IPS-20b (cell line): ENCODE data around the gene ADAMTS3.

Source experiments
- H3K27ac ChIP-seq: one replicate; pipeline ENCODE4 v1.5.1; 2013; ENCODE audit warnings: low read length
- H3K27me3 ChIP-seq: 2 replicates; pipeline ENCODE4 v1.6.1; 2013; ENCODE audit warnings: mild to moderate bottlenecking, low read length, inconsistent platforms; ENCODE audit not compliant: insufficient read depth
- H3K36me3 ChIP-seq: 2 replicates; pipeline ENCODE4 v1.6.1; 2013; ENCODE audit warnings: low read depth, mild to moderate bottlenecking, inconsistent platforms, low read length, moderate library complexity; ENCODE audit not compliant: insufficient read depth
- H3K4me1 ChIP-seq: 2 replicates; pipeline ENCODE4 v1.6.1; 2013; ENCODE audit warnings: mild to moderate bottlenecking, control low read depth, inconsistent platforms, low read length, moderate library complexity; ENCODE audit not compliant: insufficient read depth
- H3K4me3 ChIP-seq: 2 replicates; pipeline ENCODE4 v1.5.1; 2013; ENCODE audit warnings: mild to moderate bottlenecking, low read length, inconsistent platforms
- H3K9ac ChIP-seq: 2 replicates; pipeline ENCODE4 v1.6.1; 2013; ENCODE audit warnings: low read depth, mild to moderate bottlenecking, inconsistent platforms, low read length, moderate library complexity
- H3K9me3 ChIP-seq: 2 replicates; pipeline ENCODE4 v1.6.1; 2013; ENCODE audit warnings: mild to moderate bottlenecking, low read depth, low read length, inconsistent platforms; ENCODE audit not compliant: insufficient read depth

ADAMTS3 gene

DNA sequence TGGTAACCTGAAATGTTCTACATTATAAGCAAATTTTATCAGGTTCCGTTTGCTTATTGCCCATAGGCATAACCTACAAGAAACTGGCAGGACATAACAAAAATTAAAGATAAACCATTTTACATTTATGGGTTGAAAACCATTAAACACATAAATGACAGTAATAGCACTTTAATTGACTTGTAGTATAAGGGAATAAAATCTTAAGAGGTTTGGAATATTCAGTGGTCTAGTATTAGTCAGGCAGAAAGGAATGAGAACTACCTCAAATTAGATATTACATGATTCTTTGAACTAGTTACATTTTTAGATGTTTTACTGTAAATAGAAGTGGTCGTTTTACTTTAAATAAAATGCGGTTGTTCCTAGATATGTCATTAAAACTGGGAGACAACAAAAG lies 111.9 kb downstream of the ADAMTS3 start:
- H3K27ac ChIP-seq, result no peak overlapping the region
- no peaks in the 10 kb centered on the region for H3K27me3 ChIP-seq
- no peak overlapping the region for H3K9ac ChIP-seq
- H3K4me3 ChIP-seq, result no peak overlapping the region
- no peaks in the 10 kb centered on the region for H3K9me3 ChIP-seq
- no peaks in the 10 kb centered on the region for H3K36me3 ChIP-seq
- H3K4me1 ChIP-seq, result no peaks in the 10 kb centered on the region

DNA sequence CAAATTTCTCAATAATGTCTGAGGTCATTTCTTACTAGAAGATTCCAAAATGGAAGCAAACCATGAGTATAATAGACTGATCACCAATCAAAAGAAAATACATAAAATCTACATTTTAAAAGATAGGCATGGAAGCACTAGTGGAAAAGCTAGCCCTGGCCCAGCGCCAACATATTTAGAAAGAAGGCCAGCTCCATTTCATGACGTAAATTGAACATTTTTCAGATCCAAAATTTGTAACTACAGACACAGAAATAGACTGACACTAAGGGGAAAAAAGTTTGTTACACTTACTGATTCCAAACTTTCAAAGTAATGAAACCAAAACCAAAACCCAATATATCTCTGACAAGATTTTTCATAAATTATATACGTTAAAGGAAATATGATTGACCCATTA lies 117.7 kb downstream of the ADAMTS3 start:
- no peaks in the 10 kb centered on the region for H3K9me3 ChIP-seq
- H3K9ac ChIP-seq, result no peak overlapping the region
- H3K36me3 ChIP-seq, result no peaks in the 10 kb centered on the region
- H3K4me1 ChIP-seq, result no peaks in the 10 kb centered on the region
- no peak overlapping the region for H3K4me3 ChIP-seq
- H3K27me3 ChIP-seq, result no peaks in the 10 kb centered on the region
- no peak overlapping the region for H3K27ac ChIP-seq

DNA sequence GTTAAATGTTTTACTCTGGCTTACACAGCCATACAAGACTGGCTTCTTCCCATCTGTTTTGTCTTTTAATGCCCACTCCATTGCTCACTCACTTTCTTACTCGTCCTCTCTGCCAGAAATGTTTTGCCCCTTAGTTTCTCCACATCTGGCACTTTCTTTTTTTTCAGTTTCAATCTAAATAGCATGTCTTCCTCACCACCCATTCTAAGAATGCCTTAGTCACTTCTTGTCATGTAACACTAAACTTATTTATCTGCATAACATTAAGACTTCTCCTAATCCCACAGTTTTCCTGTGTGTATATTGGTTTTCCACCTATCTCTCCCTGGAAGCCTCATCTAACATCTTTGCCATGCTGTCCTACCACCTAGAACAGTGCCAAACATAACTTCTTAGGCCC lies 119.3 kb downstream of the ADAMTS3 start:
- H3K4me1 ChIP-seq, result no peaks in the 10 kb centered on the region
- H3K27me3 ChIP-seq, result no peaks in the 10 kb centered on the region
- H3K27ac ChIP-seq, result no peak overlapping the region
- no peaks in the 10 kb centered on the region for H3K9me3 ChIP-seq
- no peak overlapping the region for H3K9ac ChIP-seq
- H3K4me3 ChIP-seq, result no peak overlapping the region
- no peaks in the 10 kb centered on the region for H3K36me3 ChIP-seq

DNA sequence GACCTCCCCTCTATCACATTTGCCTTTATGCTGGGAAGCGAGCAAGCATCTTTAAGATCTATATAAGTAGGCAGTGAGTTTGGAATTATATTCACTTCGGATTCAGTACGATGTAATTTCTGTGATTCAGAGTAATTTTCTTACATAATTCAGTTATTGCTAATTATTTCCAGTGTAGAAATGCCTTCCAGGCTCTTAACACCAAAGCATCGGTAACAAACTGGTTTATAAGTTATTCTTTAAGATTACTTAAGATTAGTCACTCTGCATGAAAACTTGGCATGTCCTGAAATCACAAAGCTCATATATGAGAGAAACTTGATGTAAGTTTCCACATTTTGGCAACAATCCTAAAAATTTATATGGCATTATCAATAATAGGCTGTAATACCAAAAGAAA lies 120.8 kb downstream of the ADAMTS3 start:
- Histone ChIP-seq H3K4me1 (no peaks in the 10 kb centered on the region), H3K4me3 (no peak overlapping the region), H3K27me3 (no peaks in the 10 kb centered on the region), H3K9me3 (no peaks in the 10 kb centered on the region), H3K27ac (no peak overlapping the region), H3K36me3 (no peaks in the 10 kb centered on the region), H3K9ac (no peak overlapping the region)

DNA sequence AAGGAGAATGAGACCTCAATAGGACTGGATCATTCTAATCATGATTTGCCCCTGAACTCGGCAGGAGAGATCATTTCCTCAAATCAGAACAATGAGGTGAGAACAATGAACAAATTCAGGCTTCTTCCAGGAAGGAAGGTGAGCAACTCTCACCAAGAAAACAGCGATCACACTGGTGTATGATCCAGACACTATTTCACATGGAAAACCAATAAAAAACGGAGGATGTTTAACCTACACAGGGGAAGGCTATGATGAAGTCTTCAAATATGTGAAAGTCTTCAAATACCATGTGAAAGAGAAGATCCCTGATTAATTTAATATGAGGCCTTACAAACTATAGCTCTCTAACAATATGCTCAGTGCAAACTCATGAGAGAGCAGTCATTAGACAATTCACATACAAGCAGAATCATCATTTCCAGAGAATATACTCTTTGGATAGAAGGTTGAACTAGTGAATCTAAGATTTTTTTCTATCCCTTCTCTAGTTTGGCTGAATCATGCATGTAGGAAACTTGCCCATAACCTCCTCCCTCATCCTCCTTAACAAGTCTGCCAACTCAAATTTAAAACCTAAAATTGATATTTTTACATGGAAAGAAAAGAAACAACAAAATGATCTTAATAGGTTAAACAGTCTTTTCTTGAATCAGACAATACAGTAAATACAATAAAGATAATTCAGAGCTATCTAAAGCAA lies 122.5 kb downstream of the ADAMTS3 start:
- no peaks in the 10 kb centered on the region for H3K9me3 ChIP-seq

DNA sequence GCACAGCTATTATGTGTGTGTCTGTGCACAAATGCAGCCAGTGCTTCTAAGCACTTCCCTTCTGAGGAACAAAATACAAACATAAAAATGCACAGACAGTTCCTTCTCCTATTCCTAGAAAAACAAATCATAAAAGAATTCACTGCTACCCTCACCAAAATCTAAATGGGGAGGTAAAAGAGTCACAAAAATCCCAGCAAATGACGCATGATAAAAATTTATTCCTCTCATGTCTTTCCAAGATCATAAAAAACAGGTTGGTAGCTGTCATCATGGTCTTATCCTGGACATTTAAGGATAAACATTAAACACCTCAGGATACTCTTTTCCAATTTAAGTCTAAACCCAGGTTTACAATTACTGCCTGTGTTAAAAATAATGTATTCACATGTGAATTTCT lies 124.9 kb downstream of the ADAMTS3 start:
- no peak overlapping the region for H3K9ac ChIP-seq
- no peak overlapping the region for H3K27ac ChIP-seq
- H3K27me3 ChIP-seq, result no peaks in the 10 kb centered on the region
- no peak overlapping the region for H3K4me3 ChIP-seq
- H3K36me3 ChIP-seq, result no peaks in the 10 kb centered on the region
- H3K9me3 ChIP-seq, result no peaks in the 10 kb centered on the region
- H3K4me1 ChIP-seq, result no peaks in the 10 kb centered on the region

More for the DNA sequence above, 122.5 kb downstream of the ADAMTS3 start:
- H3K27ac ChIP-seq, result no peak overlapping the region
- H3K9ac ChIP-seq, result no peak overlapping the region
- no peaks in the 10 kb centered on the region for H3K27me3 ChIP-seq
- no peak overlapping the region for H3K4me3 ChIP-seq
- no peaks in the 10 kb centered on the region for H3K4me1 ChIP-seq
- no peaks in the 10 kb centered on the region for H3K36me3 ChIP-seq

DNA sequence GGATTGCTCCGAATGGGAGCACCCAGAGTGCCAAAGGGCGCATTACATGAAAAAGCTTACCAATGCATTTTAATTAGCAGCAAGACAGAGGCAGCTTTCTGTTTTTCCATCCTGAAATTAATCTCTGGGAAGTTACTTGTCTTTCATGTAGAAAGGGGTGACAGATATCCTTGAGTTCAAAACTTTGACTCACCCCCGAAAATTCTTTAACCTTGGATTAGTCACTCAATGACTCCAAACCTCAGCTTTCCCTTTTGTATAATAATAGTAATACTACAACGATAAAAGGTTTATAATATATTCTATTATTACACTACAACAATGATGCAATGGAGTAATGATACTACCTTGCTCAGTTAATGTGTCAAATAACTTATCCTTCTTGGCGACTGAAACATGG lies 126.3 kb downstream of the ADAMTS3 start:
- H3K9ac ChIP-seq, result no peak overlapping the region
- no peaks in the 10 kb centered on the region for H3K36me3 ChIP-seq

DNA sequence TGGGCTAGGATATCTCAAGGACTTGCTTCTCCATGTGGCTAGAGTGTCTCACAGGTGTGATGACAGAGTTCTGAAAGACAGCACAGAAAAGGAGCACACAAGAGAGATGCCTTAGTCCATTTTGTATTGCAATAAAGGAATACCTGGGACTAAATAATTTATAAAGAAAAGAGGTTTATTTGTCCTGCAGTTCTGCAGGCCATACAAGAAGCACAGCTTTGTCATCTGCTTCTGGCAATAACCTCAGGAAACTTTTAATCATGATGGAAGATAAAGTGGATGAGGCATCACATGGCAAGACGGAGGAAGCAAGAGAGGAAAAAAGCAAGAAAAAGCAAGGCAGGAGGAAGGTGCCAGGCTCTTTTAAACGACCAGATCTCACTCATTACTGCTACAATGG lies 126.9 kb downstream of the ADAMTS3 start:
- Histone ChIP-seq H3K9ac (no peak overlapping the region), H3K4me3 (no peak overlapping the region), H3K4me1 (no peaks in the 10 kb centered on the region), H3K9me3 (no peaks in the 10 kb centered on the region), H3K27ac (no peak overlapping the region), H3K36me3 (no peaks in the 10 kb centered on the region), H3K27me3 (no peaks in the 10 kb centered on the region)

More for the DNA sequence above, 126.3 kb downstream of the ADAMTS3 start:
- Histone ChIP-seq H3K27ac (no peak overlapping the region), H3K9me3 (no peaks in the 10 kb centered on the region), H3K27me3 (no peaks in the 10 kb centered on the region), H3K4me3 (no peak overlapping the region), H3K4me1 (no peaks in the 10 kb centered on the region)

DNA sequence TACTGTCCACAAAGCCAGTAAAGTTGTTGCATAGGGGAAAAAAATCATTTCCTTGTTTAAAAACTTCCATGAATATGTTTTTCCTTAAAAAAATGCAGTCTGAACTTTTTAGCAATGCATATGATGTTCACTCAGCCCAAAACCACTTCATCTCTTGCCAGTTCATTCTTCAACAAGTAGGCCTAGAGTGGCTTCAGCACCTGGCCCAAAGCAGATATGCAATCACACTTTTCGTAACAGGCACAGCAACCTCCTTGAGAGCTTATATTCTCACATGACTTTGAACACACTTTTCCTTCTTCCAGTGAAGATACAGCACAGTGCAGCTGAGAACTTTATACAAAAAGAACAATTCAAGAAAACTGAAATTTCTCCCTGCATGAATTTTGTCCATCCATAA lies 128.6 kb downstream of the ADAMTS3 start:
- H3K36me3 ChIP-seq, result no peaks in the 10 kb centered on the region
- H3K9ac ChIP-seq, result no peak overlapping the region
- H3K4me1 ChIP-seq, result no peaks in the 10 kb centered on the region
- H3K9me3 ChIP-seq, result no peaks in the 10 kb centered on the region
- no peaks in the 10 kb centered on the region for H3K27me3 ChIP-seq
- no peak overlapping the region for H3K27ac ChIP-seq
- H3K4me3 ChIP-seq, result no peak overlapping the region

DNA sequence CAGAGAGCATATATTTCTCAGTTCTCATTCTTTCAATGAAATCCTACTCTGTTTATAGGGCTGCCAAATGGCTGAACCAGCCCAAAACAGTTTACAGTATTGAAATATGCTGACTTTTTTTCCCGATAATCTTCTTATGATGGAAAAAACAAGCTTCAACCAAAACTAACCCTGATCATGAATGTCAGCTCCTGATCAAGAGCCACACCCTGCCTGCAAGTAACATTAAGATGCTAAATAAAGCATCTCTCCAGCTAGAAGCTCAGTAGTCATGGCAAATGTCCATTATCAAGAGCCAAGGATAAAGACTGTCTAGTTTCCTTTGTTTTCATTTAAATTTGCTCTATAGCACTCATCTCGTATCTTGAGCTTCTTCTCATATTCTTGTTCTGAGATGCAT lies 136.0 kb downstream of the ADAMTS3 start:
- H3K9me3 ChIP-seq, result no peaks in the 10 kb centered on the region
- H3K27me3 ChIP-seq, result no peaks in the 10 kb centered on the region
- H3K4me3 ChIP-seq, result no peak overlapping the region
- H3K4me1 ChIP-seq, result no peaks in the 10 kb centered on the region; the same call in 1 of the 2 replicates
- H3K9ac ChIP-seq, result no peak overlapping the region
- no peak overlapping the region for H3K27ac ChIP-seq
- H3K36me3 ChIP-seq, result no peaks in the 10 kb centered on the region

DNA sequence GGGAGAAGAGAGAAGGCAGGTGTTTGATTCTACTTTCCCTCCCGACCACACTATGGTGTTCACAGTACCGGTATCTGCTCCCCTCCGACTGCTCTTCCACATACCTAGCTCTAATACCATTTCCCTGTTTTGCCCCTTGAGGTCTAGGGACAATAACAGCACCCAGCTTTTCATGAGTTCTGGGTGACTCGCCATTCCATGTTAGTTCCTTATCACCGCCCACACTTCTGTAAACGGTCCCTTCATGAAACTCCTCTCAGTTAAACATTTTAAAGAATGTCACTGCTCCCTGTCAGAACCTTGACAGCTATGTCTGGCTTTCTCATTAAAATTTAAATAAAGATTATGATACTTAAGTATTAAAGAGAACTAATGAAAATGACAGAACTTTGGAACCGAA lies 136.7 kb downstream of the ADAMTS3 start:
- H3K4me3 ChIP-seq, result no peak overlapping the region
- H3K36me3 ChIP-seq, result no peaks in the 10 kb centered on the region
- no peaks in the 10 kb centered on the region for H3K9me3 ChIP-seq
- no peak overlapping the region for H3K9ac ChIP-seq
- H3K27ac ChIP-seq, result no peak overlapping the region
- no peaks in the 10 kb centered on the region; the same call in 1 of the 2 replicates for H3K4me1 ChIP-seq
- no peaks in the 10 kb centered on the region for H3K27me3 ChIP-seq

DNA sequence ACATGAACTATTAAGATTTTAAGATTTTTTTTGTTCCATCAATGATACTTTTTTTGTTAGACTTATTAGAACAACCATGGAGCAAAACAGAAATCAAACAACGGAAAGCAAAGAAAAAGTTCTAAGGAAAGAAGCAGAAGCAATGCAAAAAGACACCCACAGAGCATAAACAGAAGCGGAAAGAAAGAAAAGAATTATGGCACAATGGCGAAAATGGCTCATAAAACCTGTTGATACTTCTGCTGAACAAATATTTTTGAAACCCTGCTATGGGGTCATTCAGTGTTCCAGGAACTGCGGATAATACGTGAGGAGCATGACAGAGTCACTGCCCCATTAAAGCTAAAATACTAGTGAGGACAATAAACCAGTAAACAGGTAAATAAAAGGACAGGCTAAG lies 138.0 kb downstream of the ADAMTS3 start:
- Histone ChIP-seq H3K36me3 (no peaks in the 10 kb centered on the region), H3K27me3 (no peaks in the 10 kb centered on the region), H3K4me3 (no peak overlapping the region), H3K9me3 (no peaks in the 10 kb centered on the region), H3K9ac (no peak overlapping the region), H3K27ac (no peak overlapping the region), H3K4me1 (no peaks in the 10 kb centered on the region; the same call in 1 of the 2 replicates)
